OCI-LY1 (cell line): ENCODE measurements around the gene HOOK2.

Source experiments
- EZH2 ChIP-seq: fragments of 200-600 bp; sonication (generic), shearing (Covaris generic); IDR thresholded peaks from 2 replicates; pipeline ENCODE4 v1.8.0; 2017; ENCODE audit warnings: borderline replicate concordance, mixed run types, mild to moderate bottlenecking, antibody characterized with exemption, low read length, moderate library complexity, mixed read lengths
- TF ChIP-seq, protein P1 (sequence below): fragments of 200-600 bp; sonication (generic), shearing (Covaris generic); IDR thresholded peaks from 2 replicates; pipeline ENCODE4 v1.5.1; 2017; ENCODE audit warnings: mild to moderate bottlenecking, antibody characterized with exemption, low read length, moderate library complexity, mixed read lengths

DNA sequence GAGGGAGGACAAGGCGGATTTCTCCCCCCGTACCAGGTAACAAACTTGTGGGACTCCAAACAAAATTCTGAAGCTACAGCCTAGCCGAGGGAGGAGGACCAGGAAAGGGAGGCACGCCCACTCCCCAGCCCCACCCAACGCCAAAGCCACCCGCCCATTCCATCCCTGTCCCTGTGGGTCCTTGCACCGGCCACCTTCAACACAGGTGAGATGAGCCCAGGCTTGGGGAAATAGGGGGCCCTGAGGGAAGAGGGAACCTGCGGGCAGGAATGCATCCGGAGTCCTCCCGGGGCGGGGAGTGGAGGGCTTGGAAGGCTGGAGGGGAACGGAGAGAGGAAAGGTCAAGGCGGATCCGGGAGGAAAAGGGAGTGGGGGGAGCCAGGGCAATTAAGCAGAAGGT is 23.7 kb downstream of the HOOK2 start, which contains the start of gene BEST2:
- no peak for TF ChIP-seq EZH2
- TF ChIP-seq, protein P1, sequence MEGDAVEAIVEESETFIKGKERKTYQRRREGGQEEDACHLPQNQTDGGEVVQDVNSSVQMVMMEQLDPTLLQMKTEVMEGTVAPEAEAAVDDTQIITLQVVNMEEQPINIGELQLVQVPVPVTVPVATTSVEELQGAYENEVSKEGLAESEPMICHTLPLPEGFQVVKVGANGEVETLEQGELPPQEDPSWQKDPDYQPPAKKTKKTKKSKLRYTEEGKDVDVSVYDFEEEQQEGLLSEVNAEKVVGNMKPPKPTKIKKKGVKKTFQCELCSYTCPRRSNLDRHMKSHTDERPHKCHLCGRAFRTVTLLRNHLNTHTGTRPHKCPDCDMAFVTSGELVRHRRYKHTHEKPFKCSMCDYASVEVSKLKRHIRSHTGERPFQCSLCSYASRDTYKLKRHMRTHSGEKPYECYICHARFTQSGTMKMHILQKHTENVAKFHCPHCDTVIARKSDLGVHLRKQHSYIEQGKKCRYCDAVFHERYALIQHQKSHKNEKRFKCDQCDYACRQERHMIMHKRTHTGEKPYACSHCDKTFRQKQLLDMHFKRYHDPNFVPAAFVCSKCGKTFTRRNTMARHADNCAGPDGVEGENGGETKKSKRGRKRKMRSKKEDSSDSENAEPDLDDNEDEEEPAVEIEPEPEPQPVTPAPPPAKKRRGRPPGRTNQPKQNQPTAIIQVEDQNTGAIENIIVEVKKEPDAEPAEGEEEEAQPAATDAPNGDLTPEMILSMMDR, result no peak
